HepG2 (cell line): ENCODE results near the gene PPIA. TPM values are rescaled to one million over a fixed set of nuclear protein-coding genes. Genes with fewer than 3 reads are reported as not detected.

ENCODE experiments used
- ARID2 ChIP-seq: sonication (generic); formaldehyde crosslinking; IDR thresholded peaks from 2 replicates; pipeline ENCODE4 v1.8.1; 2022; ENCODE audit warnings: mild to moderate bottlenecking, missing genetic modification reagents, borderline replicate concordance
- CREM ChIP-seq, 2 experiments: sonication (generic) in 1 of 2; formaldehyde crosslinking in 1 of 2; IDR thresholded peaks; 2 replicates each; pipeline versions ENCODE4 v1.4.0 to v1.6.1; 2016 to 2020; ENCODE audit warnings: antibody characterized with exemption in 1 of 2, mild to moderate bottlenecking in 1 of 2, missing genetic modification reagents in 1 of 2
- EEA1 ChIP-seq: sonication (generic); formaldehyde crosslinking; IDR thresholded peaks from 2 replicates; pipeline ENCODE4 v1.5.1; 2020; ENCODE audit warnings: mild to moderate bottlenecking, missing genetic modification reagents, borderline replicate concordance
- HDAC6 ChIP-seq: fragments of 200-600 bp; sonication (generic); IDR thresholded peaks from 2 replicates; pipeline ENCODE4 v1.7.0; 2017; ENCODE audit warnings: mild to moderate bottlenecking, antibody characterized with exemption, low read length, low read depth
- HNF4A ChIP-seq: sonication (generic); formaldehyde crosslinking; IDR thresholded peaks from 2 replicates; pipeline ENCODE4 v1.4.0; 2020; ENCODE audit warnings: missing genetic modification reagents
- HNRNPL ChIP-seq: fragments of 200-400 bp; formaldehyde crosslinking; IDR thresholded peaks from 2 replicates; pipeline ENCODE4 v1.6.1; 2017; ENCODE audit warnings: mild to moderate bottlenecking, low read depth, low read length
- KAT8 ChIP-seq: IDR thresholded peaks from 2 replicates; pipeline ENCODE4 v1.6.1; 2016; ENCODE audit warnings: missing genetic modification reagents, missing compliant biosample characterization
- NFIC ChIP-seq: IDR thresholded peaks from 2 replicates; pipeline ENCODE4 v1.6.1; 2012; ENCODE audit warnings: mild to moderate bottlenecking, low read length, inconsistent platforms
- NFKBIZ ChIP-seq: IDR thresholded peaks from 2 replicates; pipeline ENCODE4 v1.6.1; 2018; ENCODE audit warnings: missing genetic modification reagents, missing compliant biosample characterization
- PPARG ChIP-seq: conservative IDR thresholded peaks from 2 replicates; pipeline ENCODE4 v1.6.1; 2016; ENCODE audit warnings: missing biosample characterization, missing genetic modification reagents
- RNF2 ChIP-seq: fragments of 450-650 bp; conservative IDR thresholded peaks from 2 replicates; pipeline ENCODE4 v1.6.1; 2016; ENCODE audit warnings: low read depth
- SKI ChIP-seq: fragments of 450-650 bp; IDR thresholded peaks from one replicate; pipeline ENCODE4 v1.6.1; 2018; ENCODE audit warnings: mild to moderate bottlenecking; ENCODE audit not compliant: partially characterized antibody
- SP2 ChIP-seq: sonication (generic); formaldehyde crosslinking; IDR thresholded peaks from 2 replicates; pipeline ENCODE4 v1.5.1; 2020; ENCODE audit warnings: mild to moderate bottlenecking, missing genetic modification reagents
- TEAD3 ChIP-seq: optimal IDR thresholded peaks from 2 replicates; pipeline ENCODE3; 2016; ENCODE audit warnings: borderline replicate concordance
- WIZ ChIP-seq: sonication (generic); formaldehyde crosslinking; IDR thresholded peaks from 2 replicates; pipeline ENCODE4 v1.5.1; 2020; ENCODE audit warnings: mild to moderate bottlenecking, missing genetic modification reagents
- ZBTB21 ChIP-seq: sonication (generic); formaldehyde crosslinking; IDR thresholded peaks from 2 replicates; pipeline ENCODE4 v1.4.0; 2020; ENCODE audit warnings: missing genetic modification reagents
- ZBTB7B ChIP-seq: sonication (generic); formaldehyde crosslinking; IDR thresholded peaks from 2 replicates; pipeline ENCODE4 v1.4.0; 2020; ENCODE audit warnings: missing genetic modification reagents
- ZNF180 ChIP-seq: sonication (generic); formaldehyde crosslinking; IDR thresholded peaks from 2 replicates; pipeline ENCODE4 v1.4.0; 2020; ENCODE audit warnings: low read depth, missing genetic modification reagents, borderline replicate concordance
- ZNF225 ChIP-seq: sonication (generic); formaldehyde crosslinking; IDR thresholded peaks from 2 replicates; pipeline ENCODE4 v1.4.0; 2020; ENCODE audit warnings: mild to moderate bottlenecking, missing genetic modification reagents
- ZNF296 ChIP-seq: sonication (generic); formaldehyde crosslinking; conservative IDR thresholded peaks from 2 replicates; pipeline ENCODE4 v1.5.0; 2020; ENCODE audit warnings: mild to moderate bottlenecking, missing genetic modification reagents
- ZNF572 ChIP-seq: sonication (generic); formaldehyde crosslinking; IDR thresholded peaks from 2 replicates; pipeline ENCODE4 v1.5.1; 2020; ENCODE audit warnings: mild to moderate bottlenecking, missing genetic modification reagents
- ZNF616 ChIP-seq: sonication (generic); formaldehyde crosslinking; IDR thresholded peaks from 2 replicates; pipeline ENCODE4 v1.5.0; 2020; ENCODE audit warnings: low read depth, mild to moderate bottlenecking, missing genetic modification reagents
- polyA plus RNA-seq, 8 experiments: library from polyadenylated mRNA; depleted of rRNA in 3 of 8; stranded (reverse) in 7 of 8; unstranded in 1 of 8; fragments of >200 nt; fragmentation: Illumina TruSeq in 4 of 8; extraction: Trizol in 4 of 8; gene quantifications; 2 replicates each; pipeline versions ENCODE4 v1.2.1 to v1.2.3, GENCODE V29; 2011 to 2016; ENCODE audit warnings: low read depth in 4 of 8, missing spikeins in 1 of 8, mixed read lengths in 1 of 8; ENCODE audit not compliant: insufficient read depth in 1 of 8
- total RNA-seq, 5 experiments: library from RNA; depleted of rRNA; stranded (reverse); fragments of >200 nt; fragmentation: Illumina TruSeq; extraction: Trizol; gene quantifications; 2 replicates each; pipeline ENCODE4 v1.2.3, GENCODE V29; 2016; ENCODE audit warnings: low read depth in 1 of 5
- TF ChIP-seq, protein P1 (sequence below): sonication (generic); formaldehyde crosslinking; IDR thresholded peaks from 2 replicates; pipeline ENCODE4 v1.5.0; 2020; ENCODE audit warnings: mild to moderate bottlenecking, missing genetic modification reagents
- TF ChIP-seq, protein P2 (sequence below): sonication (generic); formaldehyde crosslinking; conservative IDR thresholded peaks from 2 replicates; pipeline ENCODE4 v1.4.0; 2020; ENCODE audit warnings: missing genetic modification reagents
- TF ChIP-seq, protein P3 (sequence below): sonication (generic); formaldehyde crosslinking; IDR thresholded peaks from 2 replicates; pipeline ENCODE4 v1.5.0; 2020; ENCODE audit warnings: missing genetic modification reagents
- TF ChIP-seq, protein P4 (sequence below): sonication (generic); formaldehyde crosslinking; conservative IDR thresholded peaks from 2 replicates; pipeline ENCODE4 v1.8.1; 2023; ENCODE audit warnings: missing genetic modification reagents

The PPIA gene
- total and polyA plus RNA-seq, 2 of the 13 experiments (the other 11 are each of a cell fraction or from before 2014, with no cell fraction given) = 2,268 to 3,010 TPM

DNA sequence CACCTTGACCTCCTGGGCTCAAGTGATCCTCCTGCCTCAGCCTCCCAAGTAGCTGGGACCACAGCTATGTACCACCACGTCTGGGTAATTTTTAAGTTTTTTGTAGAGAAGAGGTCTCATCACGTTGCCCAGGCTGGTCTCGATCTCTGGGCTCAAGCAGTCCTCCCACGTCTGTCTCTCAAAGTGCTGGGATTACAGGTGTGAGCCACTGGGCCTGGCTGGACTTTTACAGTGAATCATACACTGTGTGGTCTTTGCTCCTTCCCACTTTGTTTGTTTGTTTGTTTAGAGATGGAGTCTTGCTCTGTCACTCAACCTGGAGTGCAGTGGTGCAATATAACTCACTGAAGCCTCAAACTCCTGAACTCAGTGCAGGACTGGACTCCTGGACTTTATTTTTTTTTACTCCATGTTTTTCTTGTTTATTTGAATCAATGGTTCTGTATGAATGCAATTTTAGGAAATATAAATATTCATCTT, 12.5 kb downstream of the PPIA start (continued):
- TF ChIP-seq KAT8 (CRISPR knock-in tag) (no peak), ZBTB7B (CRISPR knock-in tag) (no peak), NFIC (no peak), HNRNPL (no peak), PPARG (CRISPR knock-in tag) (no peak), SKI (no peak), HNF4A (CRISPR knock-in tag) (peak; percentile 72), ZBTB21 (CRISPR knock-in tag) (no peak), ARID2 (CRISPR knock-in tag) (no peak), CREM (IDR thresholded peaks at IDR 0.05) (no peak; the same call in 1 of the 2 replicates), CREM (CRISPR knock-in tag; IDR thresholded peaks at IDR 0.05) (no peak), ZNF616 (CRISPR knock-in tag) (no peak), EEA1 (CRISPR knock-in tag) (no peak), ZNF572 (CRISPR knock-in tag) (no peak), ZNF180 (CRISPR knock-in tag) (no peak), TEAD3 (peak; percentile 17), NFKBIZ (CRISPR knock-in tag) (no peak), SP2 (CRISPR knock-in tag) (no peak), RNF2 (no peak), HDAC6 (no peak), WIZ (CRISPR knock-in tag) (no peak), ZNF225 (no peak), ZNF296 (no peak)
- TF ChIP-seq, protein P1, sequence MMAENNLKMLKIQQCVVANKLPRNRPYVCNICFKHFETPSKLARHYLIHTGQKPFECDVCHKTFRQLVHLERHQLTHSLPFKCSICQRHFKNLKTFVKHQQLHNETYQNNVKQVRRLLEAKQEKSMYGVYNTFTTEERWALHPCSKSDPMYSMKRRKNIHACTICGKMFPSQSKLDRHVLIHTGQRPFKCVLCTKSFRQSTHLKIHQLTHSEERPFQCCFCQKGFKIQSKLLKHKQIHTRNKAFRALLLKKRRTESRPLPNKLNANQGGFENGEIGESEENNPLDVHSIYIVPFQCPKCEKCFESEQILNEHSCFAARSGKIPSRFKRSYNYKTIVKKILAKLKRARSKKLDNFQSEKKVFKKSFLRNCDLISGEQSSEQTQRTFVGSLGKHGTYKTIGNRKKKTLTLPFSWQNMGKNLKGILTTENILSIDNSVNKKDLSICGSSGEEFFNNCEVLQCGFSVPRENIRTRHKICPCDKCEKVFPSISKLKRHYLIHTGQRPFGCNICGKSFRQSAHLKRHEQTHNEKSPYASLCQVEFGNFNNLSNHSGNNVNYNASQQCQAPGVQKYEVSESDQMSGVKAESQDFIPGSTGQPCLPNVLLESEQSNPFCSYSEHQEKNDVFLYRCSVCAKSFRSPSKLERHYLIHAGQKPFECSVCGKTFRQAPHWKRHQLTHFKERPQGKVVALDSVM (CRISPR knock-in tag) = peak; percentile 85
- TF ChIP-seq, protein P2, sequence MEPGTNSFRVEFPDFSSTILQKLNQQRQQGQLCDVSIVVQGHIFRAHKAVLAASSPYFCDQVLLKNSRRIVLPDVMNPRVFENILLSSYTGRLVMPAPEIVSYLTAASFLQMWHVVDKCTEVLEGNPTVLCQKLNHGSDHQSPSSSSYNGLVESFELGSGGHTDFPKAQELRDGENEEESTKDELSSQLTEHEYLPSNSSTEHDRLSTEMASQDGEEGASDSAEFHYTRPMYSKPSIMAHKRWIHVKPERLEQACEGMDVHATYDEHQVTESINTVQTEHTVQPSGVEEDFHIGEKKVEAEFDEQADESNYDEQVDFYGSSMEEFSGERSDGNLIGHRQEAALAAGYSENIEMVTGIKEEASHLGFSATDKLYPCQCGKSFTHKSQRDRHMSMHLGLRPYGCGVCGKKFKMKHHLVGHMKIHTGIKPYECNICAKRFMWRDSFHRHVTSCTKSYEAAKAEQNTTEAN = 0 out of 2 replicates have a peak, but pooled peaks have one; percentile 33
- TF ChIP-seq, protein P3, sequence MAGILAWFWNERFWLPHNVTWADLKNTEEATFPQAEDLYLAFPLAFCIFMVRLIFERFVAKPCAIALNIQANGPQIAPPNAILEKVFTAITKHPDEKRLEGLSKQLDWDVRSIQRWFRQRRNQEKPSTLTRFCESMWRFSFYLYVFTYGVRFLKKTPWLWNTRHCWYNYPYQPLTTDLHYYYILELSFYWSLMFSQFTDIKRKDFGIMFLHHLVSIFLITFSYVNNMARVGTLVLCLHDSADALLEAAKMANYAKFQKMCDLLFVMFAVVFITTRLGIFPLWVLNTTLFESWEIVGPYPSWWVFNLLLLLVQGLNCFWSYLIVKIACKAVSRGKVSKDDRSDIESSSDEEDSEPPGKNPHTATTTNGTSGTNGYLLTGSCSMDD = no peak
- TF ChIP-seq, protein P4, sequence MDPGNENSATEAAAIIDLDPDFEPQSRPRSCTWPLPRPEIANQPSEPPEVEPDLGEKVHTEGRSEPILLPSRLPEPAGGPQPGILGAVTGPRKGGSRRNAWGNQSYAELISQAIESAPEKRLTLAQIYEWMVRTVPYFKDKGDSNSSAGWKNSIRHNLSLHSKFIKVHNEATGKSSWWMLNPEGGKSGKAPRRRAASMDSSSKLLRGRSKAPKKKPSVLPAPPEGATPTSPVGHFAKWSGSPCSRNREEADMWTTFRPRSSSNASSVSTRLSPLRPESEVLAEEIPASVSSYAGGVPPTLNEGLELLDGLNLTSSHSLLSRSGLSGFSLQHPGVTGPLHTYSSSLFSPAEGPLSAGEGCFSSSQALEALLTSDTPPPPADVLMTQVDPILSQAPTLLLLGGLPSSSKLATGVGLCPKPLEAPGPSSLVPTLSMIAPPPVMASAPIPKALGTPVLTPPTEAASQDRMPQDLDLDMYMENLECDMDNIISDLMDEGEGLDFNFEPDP (CRISPR knock-in tag) = no peak
